ENCODE results near the gene GPT2. TPM values are rescaled to one million over a fixed set of nuclear protein-coding genes. Genes with fewer than 3 reads are reported as not detected.
"Not testable (repeated sequence)": the region's sequence is repeated elsewhere in the genome, so short reads cannot be mapped to it uniquely, and the experiment has no call there.

Gene GPT2
- total and polyA plus RNA-seq, 5 donors: 4.0 to 6.8 (median 4.6) TPM

GRCh38 chr16:46867486-46867885 lies 16.7 kb upstream of the GPT2 start:
- H3K4me3 ChIP-seq (ENCODE audit: low read length); H3K27me3 ChIP-seq (ENCODE audit: control insufficient read depth, insufficient read depth); H3K4me1 ChIP-seq (ENCODE audit: control insufficient read depth, insufficient read depth, low read length); H3K9me3 ChIP-seq (ENCODE audit: control insufficient read depth, low read length); H3K27ac ChIP-seq (ENCODE audit: low read length); ATAC-seq; intact Hi-C loops (cut with DNase I); DNase-seq: not testable (repeated sequence)
- WGBS: 94% methylated on average over 2 of the region's 2 CpGs

GRCh38 chr16:46868891-46869290 lies 15.3 kb upstream of the GPT2 start:
- H3K9me3 ChIP-seq (ENCODE audit: control insufficient read depth, low read length); H3K4me1 ChIP-seq (ENCODE audit: control insufficient read depth, insufficient read depth, low read length); H3K4me3 ChIP-seq (ENCODE audit: low read length); ATAC-seq; intact Hi-C loops (cut with DNase I); H3K27ac ChIP-seq (ENCODE audit: low read length); H3K27me3 ChIP-seq (ENCODE audit: control insufficient read depth, insufficient read depth); DNase-seq: not testable (repeated sequence)
- 72% methylated on average over 2 of the region's 2 CpGs for WGBS

GRCh38 chr16:46871597-46871996 lies 12.6 kb upstream of the GPT2 start:
- H3K4me1 ChIP-seq (ENCODE audit: control insufficient read depth, insufficient read depth, low read length): no peaks in the 10 kb centered on the region
- DNase-seq: no peak
- no peaks in the 10 kb centered on the region for H3K27me3 ChIP-seq (ENCODE audit: control insufficient read depth, insufficient read depth)
- no peaks in the 10 kb centered on the region for H3K9me3 ChIP-seq (ENCODE audit: control insufficient read depth, low read length)
- no peak overlapping the region for H3K4me3 ChIP-seq (ENCODE audit: low read length)
- WGBS: 79% methylated on average over 8 of the region's 8 CpGs
- intact Hi-C loops (cut with DNase I): no loop called here
- no peak for ATAC-seq
- no peak overlapping the region for H3K27ac ChIP-seq (ENCODE audit: low read length)

GRCh38 chr16:46873201-46873600 lies 11.0 kb upstream of the GPT2 start:
- no peak for ATAC-seq
- WGBS: 86% methylated on average over 3 of the region's 3 CpGs
- H3K27ac ChIP-seq (ENCODE audit: low read length): no peak overlapping the region
- intact Hi-C loops (cut with DNase I): no loop called here
- H3K4me1 ChIP-seq (ENCODE audit: control insufficient read depth, insufficient read depth, low read length): no peaks in the 10 kb centered on the region
- DNase-seq: no peak
- H3K27me3 ChIP-seq (ENCODE audit: control insufficient read depth, insufficient read depth): no peaks in the 10 kb centered on the region
- no peaks in the 10 kb centered on the region for H3K9me3 ChIP-seq (ENCODE audit: control insufficient read depth, low read length)
- H3K4me3 ChIP-seq (ENCODE audit: low read length): no peak overlapping the region

GRCh38 chr16:46875243-46875642 lies 8.9 kb upstream of the GPT2 start:
- WGBS: 91% methylated on average over 8 of the region's 8 CpGs
- intact Hi-C loops (cut with DNase I): no loop called here

GRCh38 chr16:46882304-46882939 lies 1.7 kb upstream of the GPT2 start:
- Histone ChIP-seq H3K27ac (ENCODE audit: low read length) (no peak overlapping the region), H3K9me3 (ENCODE audit: control insufficient read depth, low read length) (no peaks in the 10 kb centered on the region), H3K4me1 (ENCODE audit: control insufficient read depth, insufficient read depth, low read length) (peaks cover 4% of the 10 kb centered on the region), H3K4me3 (ENCODE audit: low read length) (no peak overlapping the region), H3K27me3 (ENCODE audit: control insufficient read depth, insufficient read depth) (no peaks in the 10 kb centered on the region)
- 60% methylated on average over 9 of the region's 9 CpGs for WGBS
- DNase-seq: no peak
- ATAC-seq: no peak
- intact Hi-C loops (cut with DNase I): no loop called here

More at GRCh38 chr16:46875243-46875642, 8.9 kb upstream of the GPT2 start:
- DNase-seq (no peak), ATAC-seq (no peak)
- H3K4me1 ChIP-seq (ENCODE audit: control insufficient read depth, insufficient read depth, low read length): no peaks in the 10 kb centered on the region
- no peaks in the 10 kb centered on the region for H3K9me3 ChIP-seq (ENCODE audit: control insufficient read depth, low read length)
- no peaks in the 10 kb centered on the region for H3K27me3 ChIP-seq (ENCODE audit: control insufficient read depth, insufficient read depth)
- H3K27ac ChIP-seq (ENCODE audit: low read length): no peak overlapping the region
- no peak overlapping the region for H3K4me3 ChIP-seq (ENCODE audit: low read length)

GRCh38 chr16:46882940-46883307 lies 1.2 kb upstream of the GPT2 start:
- Histone ChIP-seq H3K27ac (ENCODE audit: low read length) (no peak overlapping the region), H3K9me3 (ENCODE audit: control insufficient read depth, low read length) (no peaks in the 10 kb centered on the region), H3K27me3 (ENCODE audit: control insufficient read depth, insufficient read depth) (no peaks in the 10 kb centered on the region), H3K4me3 (ENCODE audit: low read length) (no peak overlapping the region), H3K4me1 (ENCODE audit: control insufficient read depth, insufficient read depth, low read length) (peaks cover 4% of the 10 kb centered on the region)
- DNase-seq: no peak
- intact Hi-C loops (cut with DNase I): no loop called here
- 69% methylated on average over 6 of the region's 6 CpGs for WGBS
- ATAC-seq: no peak

- 24% methylated on average over 10 of the region's 10 CpGs for WGBS
- intact Hi-C loops (cut with DNase I): no loop called here
Measured at GRCh38 chr16:46883353-46883689, 841 bp upstream of the GPT2 start.

GRCh38 chr16:46884513-46885293 lies 541 bp downstream of the GPT2 start:
- H3K4me1 ChIP-seq (ENCODE audit: control insufficient read depth, insufficient read depth, low read length): peaks cover 4% of the 10 kb centered on the region
- 3% methylated on average over 72 of the region's 72 CpGs for WGBS
- no peaks in the 10 kb centered on the region for H3K9me3 ChIP-seq (ENCODE audit: control insufficient read depth, low read length)
- peak in 1 of 2 donors; percentile 1 for ATAC-seq
- H3K27ac ChIP-seq (ENCODE audit: low read length): no peak overlapping the region
- intact Hi-C loops (cut with DNase I): no loop called here
- no peaks in the 10 kb centered on the region for H3K27me3 ChIP-seq (ENCODE audit: control insufficient read depth, insufficient read depth)
- peak in 2 of 3 donors; percentile 55 to 60 for DNase-seq
- H3K4me3 ChIP-seq (ENCODE audit: low read length): peak overlapping the region; percentile 66

More at GRCh38 chr16:46883353-46883689, 841 bp upstream of the GPT2 start:
- Histone ChIP-seq H3K27me3 (ENCODE audit: control insufficient read depth, insufficient read depth) (no peaks in the 10 kb centered on the region), H3K4me3 (ENCODE audit: low read length) (peak overlapping the region; percentile 66), H3K27ac (ENCODE audit: low read length) (no peak overlapping the region), H3K9me3 (ENCODE audit: control insufficient read depth, low read length) (no peaks in the 10 kb centered on the region), H3K4me1 (ENCODE audit: control insufficient read depth, insufficient read depth, low read length) (peaks cover 4% of the 10 kb centered on the region)
- ATAC-seq (no peak), DNase-seq (no peak)

GRCh38 chr16:46885960-46886763 lies 2.0 kb downstream of the GPT2 start:
- Histone ChIP-seq H3K27ac (ENCODE audit: low read length) (peak overlapping the region; percentile 21), H3K4me1 (ENCODE audit: control insufficient read depth, insufficient read depth, low read length) (peaks cover 4% of the 10 kb centered on the region), H3K27me3 (ENCODE audit: control insufficient read depth, insufficient read depth) (no peaks in the 10 kb centered on the region), H3K9me3 (ENCODE audit: control insufficient read depth, low read length) (no peaks in the 10 kb centered on the region), H3K4me3 (ENCODE audit: low read length) (no peak overlapping the region)
- ATAC-seq (no peak), DNase-seq (peak in 1 of 3 donors; percentile 41)
- intact Hi-C loops (cut with DNase I): no loop called here
- WGBS: 67% methylated on average over 12 of the region's 12 CpGs

All from right cardiac atrium (tissue), 5 donors.